Activated T-helper 1 cell treated with Interleukin-2 at 50 U/mL for 16 hours (primary cell): ENCODE data around the gene CNTF.

Experiments used
- DNase-seq: peaks from one replicate; pipeline ENCODE4 v3.0.0-alpha.2; 2020; ENCODE audit warnings: low read depth

The CNTF gene

DNA sequence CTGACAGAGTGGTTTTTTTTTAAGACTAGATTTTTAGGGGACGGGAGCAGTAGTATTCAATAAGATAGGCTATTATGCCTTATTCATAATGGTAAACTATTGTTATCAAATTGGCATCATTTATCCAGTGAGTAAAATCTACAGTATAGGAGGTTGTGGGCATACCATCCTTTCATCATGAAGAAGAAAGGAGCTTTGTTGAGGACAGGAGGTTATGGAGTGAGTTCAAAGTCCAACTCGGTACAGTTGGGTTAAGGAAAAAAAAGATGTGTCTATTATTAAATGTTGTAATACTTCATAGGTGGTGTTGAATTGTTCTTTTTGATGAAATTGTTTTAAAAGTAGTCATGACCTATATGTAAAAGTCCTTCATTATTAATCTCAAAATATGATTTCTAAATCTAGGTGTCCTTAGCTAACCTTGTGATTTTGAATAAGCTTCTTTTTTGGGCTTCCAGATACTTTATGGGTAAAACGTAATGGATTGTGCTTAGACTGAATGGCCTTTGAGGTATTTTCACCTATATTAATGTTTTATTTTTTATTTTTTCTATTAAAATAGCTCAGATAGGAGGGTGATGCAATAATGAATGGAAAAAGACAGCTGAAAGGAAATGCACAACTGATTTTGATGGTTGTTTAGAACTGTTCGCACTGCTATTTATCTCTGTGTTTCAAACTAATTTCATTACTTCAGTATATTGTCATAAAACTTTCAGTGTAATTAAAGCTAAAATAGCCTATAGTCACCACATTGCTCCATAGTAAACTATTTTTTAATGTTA lies 15.3 kb upstream of the CNTF start:
- DNase-seq: no peak

DNA sequence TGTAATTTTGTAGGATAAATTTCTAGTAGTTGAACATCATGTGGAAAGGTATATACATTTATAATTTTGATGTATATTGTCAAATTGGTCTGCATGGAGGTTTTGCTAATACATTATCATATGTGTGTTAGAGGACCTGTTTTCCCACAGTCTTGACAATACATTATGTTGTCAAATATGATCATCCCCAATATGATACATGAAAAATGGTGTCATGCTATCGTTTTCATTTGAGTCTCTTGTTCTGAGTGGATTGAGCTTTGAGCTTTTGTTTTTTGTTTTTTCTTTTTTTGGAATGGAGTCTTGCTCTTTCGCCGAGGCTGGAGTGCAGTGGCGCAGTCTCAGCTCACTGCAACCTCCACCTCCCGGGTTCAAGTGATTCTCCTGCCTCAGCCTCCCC lies 14.1 kb upstream of the CNTF start:
- no peak for DNase-seq

DNA sequence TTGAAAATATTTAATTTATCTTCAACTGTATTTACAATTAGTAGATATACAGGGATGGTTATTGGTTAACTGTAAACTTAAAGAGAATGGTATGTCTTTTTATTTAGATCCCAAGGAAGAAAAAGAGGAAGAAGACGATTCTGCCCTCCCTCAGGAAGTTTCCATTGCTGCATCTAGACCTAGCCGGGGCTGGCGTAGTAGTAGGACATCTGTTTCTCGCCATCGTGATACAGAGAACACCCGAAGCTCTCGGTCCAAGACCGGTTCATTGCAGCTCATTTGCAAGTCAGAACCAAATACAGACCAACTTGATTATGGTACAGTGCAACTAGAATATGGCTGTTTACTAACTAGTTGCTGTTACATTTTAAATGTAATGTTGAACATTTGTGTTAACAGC lies 12.7 kb upstream of the CNTF start:
- no peak for DNase-seq

DNA sequence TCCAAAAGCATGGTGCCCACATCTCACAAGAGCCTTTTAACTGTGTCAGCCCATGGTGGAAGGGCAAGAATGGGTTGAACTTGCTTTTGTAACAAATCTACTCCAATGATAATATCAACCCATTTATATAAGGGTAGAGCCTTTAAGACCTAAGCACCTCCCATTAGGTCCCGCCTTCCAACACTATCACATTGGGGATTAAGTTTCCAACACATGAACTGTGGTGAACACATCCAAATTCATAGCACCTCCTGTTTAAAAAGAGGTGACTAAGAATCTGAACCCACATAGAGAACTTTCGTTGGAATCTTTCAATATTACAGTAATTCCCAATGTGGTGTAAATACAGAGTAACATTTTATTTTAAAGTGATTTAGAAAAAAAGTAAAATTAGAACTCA lies 9.2 kb upstream of the CNTF start:
- no peak for DNase-seq

DNA sequence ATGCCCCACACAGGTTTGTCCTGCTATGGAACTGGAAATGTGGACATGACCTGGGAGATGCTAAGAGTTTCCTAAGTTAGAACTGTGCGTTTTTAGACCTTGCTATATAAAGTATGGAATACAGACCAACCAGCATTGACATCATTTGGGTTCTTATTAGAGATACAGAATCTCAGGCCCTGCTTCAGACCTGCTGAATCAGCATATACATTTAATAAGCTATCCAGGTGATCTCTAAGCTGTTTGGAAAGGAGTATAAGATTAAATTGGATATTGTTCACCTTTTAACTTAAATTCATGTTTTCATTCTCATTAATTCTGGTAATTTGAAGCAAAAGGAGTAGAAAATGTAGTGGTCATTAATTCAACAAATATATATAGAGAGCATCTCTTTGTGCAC lies 6.9 kb upstream of the CNTF start:
- no peak for DNase-seq

DNA sequence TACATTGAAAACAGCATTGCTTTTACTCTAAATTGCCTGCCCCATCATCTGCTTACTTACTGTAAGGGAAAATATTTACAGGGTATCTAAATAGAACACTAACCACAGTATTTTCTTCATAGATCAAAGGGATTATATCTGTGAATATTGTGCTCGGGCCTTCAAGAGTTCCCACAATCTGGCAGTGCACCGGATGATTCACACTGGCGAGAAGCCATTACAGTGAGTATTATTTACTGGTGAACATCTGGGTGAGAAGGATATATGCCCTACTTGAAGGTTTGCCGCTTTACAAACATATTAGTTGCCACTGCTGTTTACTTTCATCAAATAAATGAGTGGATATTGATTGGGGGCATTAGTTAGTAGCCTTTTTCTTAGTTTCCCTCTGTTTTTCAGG lies 5.9 kb upstream of the CNTF start:
- no peak for DNase-seq

DNA sequence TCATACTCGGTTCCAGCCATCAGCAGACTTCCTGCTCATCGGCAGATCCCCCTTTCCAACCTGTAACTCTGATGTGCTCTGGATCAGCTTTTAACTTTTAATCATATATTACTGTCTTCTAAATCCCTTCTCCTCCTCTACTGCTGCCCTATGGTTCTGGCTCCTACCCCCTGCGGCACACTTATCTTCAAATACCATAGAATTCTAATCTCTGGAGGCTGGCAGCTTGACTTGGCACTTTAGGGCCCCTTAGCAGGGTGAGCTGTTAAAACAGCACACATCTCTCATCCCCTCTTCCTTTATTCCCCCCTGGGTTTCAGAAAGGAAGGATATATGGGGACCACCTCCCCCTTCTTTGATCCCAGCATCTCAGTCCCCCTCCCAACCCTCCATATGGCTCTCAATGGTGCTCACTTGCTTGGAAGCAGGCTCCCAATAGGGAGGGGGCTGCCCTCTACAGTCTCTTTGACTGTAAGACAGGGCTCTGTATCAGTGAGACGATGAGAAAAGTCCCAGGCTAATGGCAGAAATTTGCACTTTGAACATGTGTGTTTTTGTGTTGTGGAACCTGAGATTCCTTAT lies 4.4 kb upstream of the CNTF start:
- no peak for DNase-seq

DNA sequence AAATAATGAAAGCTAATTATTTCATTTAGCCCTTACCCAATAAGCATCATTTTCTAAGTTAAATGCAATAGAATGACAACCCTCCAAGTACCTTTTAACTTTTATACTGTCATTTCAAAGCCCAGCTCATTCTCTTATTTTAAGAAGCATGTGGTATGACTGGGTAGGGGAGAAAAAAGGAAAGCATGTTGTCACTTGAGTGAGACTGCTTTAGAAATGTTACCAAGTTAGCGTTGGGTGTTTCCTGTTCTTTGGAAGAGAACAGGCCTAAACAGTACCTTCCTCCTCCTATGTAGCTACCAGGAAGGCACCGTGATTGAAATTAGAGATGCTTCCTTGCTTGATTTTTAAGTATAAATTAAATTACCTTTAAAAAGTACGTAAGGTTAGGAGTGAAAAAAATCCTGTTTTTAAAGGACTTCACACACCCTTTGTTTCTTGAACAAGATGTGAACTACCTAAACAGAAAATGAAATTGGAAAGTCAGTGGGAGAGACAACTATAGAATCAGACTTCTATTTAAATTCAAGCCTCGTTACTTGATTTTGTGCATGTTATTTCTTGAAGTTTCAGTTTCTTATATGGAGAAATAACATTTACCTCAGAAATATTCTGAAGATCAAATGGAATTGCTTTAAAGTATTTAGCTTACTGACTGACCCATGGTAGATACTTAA lies 741 bp upstream of the CNTF start:
- DNase-seq: no peak

DNA sequence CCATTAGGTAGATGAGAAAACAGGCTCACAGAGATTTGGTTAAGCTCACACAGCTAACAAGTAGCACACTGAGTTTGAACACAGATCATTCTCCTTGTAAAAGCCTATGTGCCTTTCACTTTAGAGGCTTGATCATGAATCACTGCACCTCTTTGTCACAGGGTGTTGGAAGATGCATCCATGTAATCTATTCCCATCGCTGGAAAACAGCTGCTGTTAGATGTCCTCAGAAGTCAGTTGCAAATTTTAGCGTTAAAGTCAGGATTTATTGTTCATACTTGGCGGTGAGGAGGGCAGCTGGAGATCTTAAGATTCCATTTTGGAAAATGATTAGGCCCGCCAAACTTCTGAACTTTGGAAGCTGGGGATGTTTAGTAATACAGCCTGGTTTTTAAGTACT lies 2.6 kb downstream of the CNTF start:
- DNase-seq: no peak

DNA sequence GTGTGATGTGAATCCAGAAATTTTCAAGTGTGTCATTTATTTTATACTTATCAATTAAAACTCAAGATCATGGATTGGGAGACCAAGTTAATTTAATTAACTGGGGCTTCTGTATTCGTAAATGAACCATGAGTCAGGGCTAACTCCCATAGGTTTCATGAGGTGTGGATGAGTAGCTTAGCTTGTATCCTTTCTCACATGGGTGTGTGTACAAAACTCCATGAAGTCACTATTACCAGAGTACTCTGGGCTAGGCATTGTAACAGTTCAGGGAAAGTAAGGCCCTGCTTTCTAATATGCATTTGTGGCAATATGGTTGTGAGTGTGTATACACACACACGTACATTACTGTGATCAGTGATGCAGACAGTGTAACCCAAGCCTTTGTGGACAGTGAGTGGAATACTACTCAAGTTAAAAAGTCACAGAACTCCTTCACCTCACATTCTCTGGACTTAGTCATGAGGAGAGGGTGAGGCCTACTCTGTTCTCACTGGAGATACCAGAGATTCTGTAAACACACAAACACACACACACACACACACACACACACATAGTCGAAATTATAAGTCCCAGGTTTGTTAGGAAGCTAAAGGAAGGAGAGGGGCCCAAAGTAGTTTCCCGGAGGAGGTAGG lies 3.5 kb downstream of the CNTF start:
- no peak for DNase-seq

DNA sequence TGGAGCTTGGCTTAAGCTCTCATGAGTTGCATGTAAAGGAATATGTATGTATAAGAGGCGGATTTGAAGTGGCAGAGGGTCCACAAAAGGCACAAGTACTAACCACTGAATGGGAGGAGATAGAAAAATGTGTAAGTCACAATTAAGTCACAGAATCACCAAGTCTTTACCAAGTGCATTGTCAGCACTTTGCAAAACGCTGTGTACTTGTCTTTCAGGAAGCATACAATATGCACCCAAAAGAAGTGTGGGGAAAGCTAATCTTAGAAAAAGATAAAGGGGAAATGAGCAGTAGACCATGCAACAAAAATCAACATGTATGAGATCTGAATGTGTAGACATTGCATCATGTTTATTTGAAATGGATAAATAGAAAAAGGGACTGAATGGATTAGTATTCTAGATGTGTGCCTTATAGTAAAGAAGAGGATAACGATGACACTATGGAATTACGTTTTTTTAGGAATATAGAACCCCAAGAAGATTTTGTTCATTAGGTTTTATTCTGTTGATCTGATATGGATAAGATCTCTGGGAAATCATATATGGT lies 4.5 kb downstream of the CNTF start:
- no peak for DNase-seq

DNA sequence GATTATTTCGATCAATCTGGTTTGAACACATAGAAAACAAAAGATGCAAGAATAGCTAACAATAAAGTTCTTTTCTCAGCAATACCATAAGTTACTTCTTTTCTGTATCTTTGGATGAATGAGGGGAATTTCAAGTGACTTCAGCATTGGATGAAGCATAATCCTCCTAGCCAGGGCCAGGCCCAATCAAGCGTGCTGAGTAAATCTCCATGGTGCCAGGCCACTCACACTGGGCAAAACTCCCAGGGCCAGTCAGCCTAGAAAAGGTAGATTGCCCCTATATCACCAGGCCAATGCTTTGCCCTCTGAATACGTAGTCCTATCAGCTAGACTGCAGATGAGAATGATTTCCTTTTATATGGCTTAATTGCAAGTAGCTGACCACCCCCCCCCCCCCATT lies 6.0 kb downstream of the CNTF start:
- DNase-seq: no peak

DNA sequence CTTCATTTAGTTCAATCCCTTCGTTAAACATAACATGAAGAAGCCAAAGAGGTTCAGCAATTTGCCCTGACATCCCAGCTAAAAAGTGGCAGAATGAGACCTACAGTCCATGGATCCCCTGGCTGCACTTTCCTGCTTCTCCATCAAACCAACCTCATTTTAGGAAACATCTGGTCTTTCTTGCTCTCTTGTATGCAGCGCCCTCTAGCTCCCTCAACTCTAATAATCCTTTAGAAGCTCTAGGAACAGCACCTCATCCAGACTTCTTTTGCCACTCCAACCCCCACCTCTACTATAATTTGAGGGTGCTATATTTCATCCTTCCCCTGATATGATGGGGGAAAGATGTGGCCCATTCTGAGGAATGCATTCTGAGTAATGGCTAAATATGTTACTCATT lies 7.4 kb downstream of the CNTF start:
- no peak for DNase-seq

DNA sequence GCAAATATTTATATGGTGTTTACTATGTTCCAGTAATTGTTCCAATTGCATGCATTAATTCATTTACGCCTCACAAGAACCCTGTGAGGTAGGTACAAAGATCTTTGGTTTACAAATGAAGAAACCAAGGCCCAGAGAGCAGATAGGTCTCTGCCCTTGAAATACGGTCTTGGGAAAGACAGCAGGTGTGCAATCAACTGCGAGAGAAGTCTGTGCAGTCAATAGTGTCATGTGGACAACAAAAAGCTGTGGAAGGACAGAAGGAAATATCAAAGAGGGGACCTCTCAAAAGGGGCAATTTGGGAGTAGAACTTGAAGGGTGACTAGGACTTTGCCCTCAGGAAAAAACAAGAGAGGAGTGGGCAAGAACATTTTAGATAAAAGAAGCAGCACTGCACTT lies 8.9 kb downstream of the CNTF start:
- DNase-seq: no peak

DNA sequence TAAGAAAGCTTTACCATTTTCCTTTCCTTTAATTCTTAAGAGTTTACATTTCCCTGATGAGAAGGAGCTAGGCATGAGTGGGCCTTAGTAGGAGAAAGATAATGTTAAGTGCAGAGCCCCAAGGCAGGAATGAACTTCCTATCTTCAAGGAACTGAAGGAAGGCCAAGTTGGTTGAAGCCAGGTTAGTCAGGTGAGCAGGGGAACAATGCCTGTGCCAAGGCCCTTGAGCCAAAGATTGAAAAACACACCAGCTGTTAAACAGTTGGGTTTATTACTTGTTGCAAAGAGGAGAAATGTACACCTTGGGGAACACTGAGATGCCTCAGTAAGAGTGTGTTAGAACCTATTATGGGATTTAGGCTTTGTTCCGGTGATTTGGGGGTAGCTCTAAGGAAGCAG lies 10.0 kb downstream of the CNTF start:
- DNase-seq: no peak

DNA sequence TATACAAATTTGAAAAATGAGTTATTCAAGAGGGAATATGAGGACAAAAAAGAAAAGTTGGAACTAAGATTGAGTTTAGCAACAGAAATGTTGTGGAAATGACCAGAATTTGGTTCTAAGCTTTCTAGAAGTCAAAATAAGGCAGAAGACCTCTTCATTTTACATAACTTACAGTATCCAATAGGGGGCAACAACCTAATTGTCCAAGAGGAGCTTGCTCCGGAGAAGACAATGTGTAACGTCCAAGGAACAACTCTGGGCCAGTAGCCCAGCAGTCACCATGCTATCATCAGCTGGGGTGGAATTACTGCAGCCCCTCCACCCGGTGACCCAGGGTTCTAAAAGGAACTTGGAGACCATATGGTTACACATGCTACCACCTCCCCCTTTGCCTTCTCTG lies 14.1 kb downstream of the CNTF start:
- DNase-seq: no peak

DNA sequence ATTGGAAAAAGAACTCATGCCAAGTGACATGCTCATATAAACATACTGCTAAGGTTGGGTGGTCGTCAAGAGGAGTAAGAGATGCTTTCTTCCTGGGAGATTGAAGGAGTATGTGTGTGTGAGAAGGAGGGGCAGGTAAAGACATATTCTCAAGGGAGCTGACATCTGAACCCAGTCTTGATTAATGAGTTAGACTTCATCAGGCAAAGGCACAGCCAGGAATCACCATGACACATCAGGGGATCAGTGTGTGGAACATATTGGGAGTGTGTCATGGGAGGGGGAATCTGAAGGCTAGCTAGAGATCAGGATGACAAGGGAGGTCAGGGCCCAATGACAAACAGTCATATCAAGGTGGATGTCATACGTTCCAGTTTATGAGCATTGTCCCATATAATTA lies 14.9 kb downstream of the CNTF start:
- DNase-seq: no peak

DNA sequence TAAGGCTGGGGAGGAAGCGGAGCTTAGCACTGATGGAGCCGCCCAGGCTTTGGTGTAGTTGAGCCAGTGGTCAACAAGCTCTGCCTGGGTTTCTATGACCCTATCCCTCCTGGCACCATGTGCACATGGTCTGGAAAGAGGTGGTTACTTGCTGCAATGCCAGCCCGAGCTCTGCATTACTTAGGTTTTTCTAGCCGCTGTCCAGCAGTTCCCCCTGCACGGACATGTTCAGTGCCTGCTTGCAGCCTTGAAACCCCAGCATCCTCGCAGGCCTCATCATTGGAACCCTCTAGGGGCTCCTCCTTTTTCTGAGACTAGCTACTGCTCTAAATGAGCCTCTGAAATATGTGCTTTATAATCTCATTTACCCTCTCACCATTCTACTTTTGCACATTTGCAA lies 16.6 kb downstream of the CNTF start:
- no peak for DNase-seq

DNA sequence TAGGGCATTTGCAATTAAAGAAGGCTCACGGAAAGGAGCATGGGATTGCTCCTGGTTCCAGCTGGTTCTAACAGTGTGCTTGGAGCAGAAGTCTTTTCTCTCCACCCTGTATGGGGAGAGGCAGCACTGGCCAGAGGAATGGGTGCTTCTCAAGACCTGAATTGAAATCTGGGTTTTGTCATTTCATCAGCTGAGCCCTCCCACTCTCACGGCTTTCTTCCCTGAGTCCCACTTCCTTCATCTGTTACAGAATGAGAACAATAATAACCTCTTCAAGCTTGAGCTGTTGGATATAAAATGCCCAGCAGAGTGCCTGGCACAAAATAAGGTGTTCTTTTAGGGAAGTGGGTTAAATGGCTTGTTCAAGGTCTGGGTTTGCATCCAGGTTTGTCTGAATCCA lies 17.2 kb downstream of the CNTF start:
- no peak for DNase-seq

DNA sequence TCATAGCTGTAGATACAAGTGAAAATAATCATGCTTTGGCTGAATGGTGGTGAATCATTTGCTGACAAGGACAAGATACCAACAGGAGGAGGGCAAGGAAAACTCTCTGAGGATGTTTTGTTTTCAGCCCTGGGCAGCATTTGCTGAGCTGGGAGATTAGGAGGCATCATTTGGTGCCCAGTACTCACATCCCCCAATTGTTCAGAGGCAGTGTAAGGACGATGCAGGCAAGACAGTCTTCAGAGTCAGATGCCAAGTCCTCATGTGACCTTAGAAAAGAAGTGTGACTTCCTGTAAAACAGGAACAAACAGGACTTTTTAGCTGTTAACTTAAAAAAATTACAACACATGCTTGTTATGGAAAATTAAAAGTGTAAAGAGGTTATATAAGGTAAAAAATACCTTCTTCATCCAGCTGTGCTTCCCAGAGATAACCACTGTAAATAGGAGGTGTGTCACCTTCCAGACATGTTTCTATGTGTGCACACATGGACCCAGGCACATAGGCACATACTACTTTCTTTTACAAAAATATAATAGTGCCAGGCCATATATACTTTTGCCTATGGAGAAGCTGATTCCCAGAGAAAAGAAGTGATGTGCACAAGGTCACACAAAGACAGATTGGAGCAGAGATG lies 18.0 kb downstream of the CNTF start:
- no peak for DNase-seq

DNA sequence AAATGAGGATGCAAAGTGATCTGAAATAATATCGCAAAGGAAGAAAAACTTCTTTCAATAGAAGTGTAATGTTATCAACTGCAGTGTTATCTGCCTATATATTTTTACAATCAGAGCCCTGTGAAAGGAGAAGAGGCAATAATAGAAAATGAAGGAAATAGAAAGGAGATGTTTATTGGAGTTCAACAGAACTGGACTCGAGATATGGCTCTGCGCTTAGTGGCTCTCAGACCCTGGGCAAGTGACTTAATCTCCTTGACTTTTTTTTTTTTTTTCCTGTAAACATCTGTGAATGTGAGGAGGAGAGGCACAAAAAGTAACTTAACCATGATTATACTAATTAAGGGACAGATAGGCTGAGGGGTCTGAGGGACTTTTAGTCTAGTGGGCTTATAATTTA lies 18.9 kb downstream of the CNTF start:
- no peak for DNase-seq

DNA sequence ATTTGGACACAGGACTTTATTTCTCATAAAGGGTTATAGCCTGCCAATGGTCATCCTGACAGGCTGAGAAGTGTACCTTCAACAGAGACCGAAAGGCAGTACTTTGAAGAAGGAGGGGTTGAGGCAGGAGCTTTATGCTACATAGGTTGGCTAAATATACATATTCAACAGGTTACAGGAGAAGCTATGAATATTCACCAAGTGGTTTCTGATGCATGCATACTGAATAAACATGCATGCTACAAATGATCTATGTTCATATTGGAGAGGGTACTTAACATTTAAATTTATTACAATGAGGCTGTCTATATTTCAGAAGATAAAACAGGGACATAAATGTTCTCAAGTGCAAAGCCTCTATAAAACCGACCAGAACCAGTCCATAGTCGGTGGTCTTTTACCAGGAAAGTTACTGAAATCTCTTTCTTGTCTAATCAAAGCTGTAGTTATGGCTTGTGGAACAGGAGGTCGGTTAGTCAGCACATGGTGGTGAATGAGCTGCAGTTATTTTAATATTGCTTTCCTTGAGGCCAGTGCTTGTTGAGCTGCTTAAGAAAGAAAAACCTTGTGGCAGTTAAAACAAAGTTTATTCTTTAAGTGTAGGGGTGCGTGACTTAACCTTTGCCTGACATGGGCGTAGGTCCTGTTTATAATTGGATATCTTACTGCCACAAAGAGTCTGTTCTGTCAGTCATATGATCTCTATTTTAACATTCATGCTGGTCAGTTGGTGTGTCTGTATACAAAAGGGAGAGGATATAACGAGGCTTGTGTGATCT lies 19.5 kb downstream of the CNTF start:
- no peak for DNase-seq
